ENCODE results near the gene AKAP8L. TPM values are rescaled to one million over a fixed set of nuclear protein-coding genes. Genes with fewer than 3 reads are reported as not detected.

Gene AKAP8L
- total RNA-seq, 2 donors from 2014 or later = 147 to 196 TPM

DNA sequence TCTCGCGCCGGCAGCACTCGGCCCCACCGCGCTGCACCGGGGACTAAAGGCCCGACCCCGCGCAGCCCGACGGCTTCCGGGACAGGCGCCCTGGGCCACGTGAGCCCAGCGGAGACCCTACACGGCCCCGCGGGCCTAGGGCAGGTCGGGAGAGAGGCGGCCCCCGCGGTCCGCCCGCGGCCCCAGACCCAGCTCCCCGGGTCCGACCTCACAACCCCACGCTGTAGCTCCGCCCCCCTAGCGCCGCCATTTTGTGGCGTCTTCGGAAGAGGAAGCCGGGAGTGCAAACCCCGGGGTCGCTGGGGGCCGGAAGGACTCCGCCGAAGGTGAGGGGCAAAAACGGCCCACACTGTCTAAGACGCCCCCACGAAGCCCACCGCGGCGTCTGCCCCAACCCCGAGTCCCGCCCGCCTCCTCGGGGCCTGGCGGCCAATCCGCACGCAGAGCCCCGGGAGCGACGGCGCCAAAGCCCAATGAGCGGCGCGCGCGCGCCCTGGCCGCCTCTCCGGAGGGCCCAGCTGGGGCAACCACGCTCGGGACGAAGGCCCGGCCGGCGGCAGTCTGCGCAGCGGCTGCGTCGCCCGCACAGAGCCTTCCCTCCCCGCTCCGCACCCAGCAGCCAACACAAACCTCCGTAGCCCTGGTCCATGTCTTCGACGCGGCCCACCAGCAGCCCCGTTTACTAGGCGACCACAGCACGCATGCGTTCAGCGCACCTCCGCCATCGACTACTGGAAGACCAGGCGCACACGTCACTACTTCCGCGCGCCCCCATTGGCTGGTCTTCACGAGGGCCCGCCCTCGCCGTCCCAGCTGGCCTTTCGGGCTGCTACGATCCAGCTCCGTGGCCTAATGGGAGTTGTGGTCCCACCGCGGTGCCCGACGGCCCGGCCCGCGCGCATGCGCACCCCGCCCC is 39.4 kb downstream of the AKAP8L start, which contains the start of gene AKAP8:
AKAP8 (minus strand) TSS at position 705 of the 916 bp plus-strand sequence; CDS start at position 649, 56 bp downstream.
- 0% methylated on average over 6 to 111 of the region's 111 CpGs for WGBS, 2 donors

DNA sequence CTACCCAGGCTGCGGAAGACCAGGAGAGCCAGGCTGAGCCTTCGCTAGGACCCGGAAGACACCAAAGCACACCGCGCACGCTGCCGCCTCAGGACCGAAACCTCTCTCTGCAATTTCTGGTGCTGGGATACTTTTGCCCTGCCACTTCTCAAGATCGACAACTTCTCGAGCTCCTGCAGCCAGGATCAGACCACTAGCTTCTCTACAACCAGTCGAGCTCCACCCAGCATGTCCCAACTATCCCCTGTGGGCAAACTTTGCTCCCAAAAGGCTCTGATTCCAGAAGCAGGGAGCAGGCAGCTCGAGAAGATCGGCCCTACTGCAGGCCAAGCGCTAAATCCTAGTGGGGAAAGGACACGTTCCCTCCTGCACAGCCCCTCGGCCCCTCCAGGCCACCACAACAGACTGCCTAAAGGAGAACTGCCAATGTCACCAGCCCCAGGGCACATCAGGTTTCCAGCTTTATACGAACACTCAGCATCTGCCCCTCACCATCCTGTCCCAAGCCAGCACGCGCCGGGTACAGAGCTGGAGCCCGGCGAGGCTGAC is 40.2 kb downstream of the AKAP8L start:
- no peaks in the 10 kb centered on the region for H3K27me3 ChIP-seq
- 0% methylated on average over 13 to 22 of the region's 22 CpGs for WGBS, 2 donors
- DNase-seq (peak; percentile 54 to 63 (median 59)), ATAC-seq (peak; percentile 15)
- no peaks in the 10 kb centered on the region for H3K9me3 ChIP-seq
- H3K4me1 ChIP-seq = peaks cover 47% of the 10 kb centered on the region
- no peaks in the 10 kb centered on the region for H3K36me3 ChIP-seq (replicated peaks in 1 of 2; ENCODE audit: insufficient read depth in 1 of 2, low read depth in 2 of 2)
- H3K27ac ChIP-seq = peak overlapping the region; percentile 88 to 98 (median 94)
- TF ChIP-seq POLR2A (IDR thresholded peaks at IDR 0.05) = no peak
- TF ChIP-seq, protein P1, sequence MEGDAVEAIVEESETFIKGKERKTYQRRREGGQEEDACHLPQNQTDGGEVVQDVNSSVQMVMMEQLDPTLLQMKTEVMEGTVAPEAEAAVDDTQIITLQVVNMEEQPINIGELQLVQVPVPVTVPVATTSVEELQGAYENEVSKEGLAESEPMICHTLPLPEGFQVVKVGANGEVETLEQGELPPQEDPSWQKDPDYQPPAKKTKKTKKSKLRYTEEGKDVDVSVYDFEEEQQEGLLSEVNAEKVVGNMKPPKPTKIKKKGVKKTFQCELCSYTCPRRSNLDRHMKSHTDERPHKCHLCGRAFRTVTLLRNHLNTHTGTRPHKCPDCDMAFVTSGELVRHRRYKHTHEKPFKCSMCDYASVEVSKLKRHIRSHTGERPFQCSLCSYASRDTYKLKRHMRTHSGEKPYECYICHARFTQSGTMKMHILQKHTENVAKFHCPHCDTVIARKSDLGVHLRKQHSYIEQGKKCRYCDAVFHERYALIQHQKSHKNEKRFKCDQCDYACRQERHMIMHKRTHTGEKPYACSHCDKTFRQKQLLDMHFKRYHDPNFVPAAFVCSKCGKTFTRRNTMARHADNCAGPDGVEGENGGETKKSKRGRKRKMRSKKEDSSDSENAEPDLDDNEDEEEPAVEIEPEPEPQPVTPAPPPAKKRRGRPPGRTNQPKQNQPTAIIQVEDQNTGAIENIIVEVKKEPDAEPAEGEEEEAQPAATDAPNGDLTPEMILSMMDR (IDR thresholded peaks at IDR 0.05) = no peak
- intact Hi-C loops (cut with DNase I) = loop anchor here (10.0 kb wide), 1 partner anchor 114 kb away; no protein-coding TSS in a partner anchor
- H3K4me3 ChIP-seq = peak overlapping the region; percentile 88 to 98

More for the DNA sequence above, 39.4 kb downstream of the AKAP8L start, which contains the start of gene AKAP8:
- Histone ChIP-seq H3K36me3 (replicated peaks in 1 of 2; ENCODE audit: insufficient read depth in 1 of 2, low read depth in 2 of 2) (no peaks in the 10 kb centered on the region), H3K9me3 (no peaks in the 10 kb centered on the region), H3K4me3 (peak within 1 kb of the TSS; percentile 88 to 98), H3K27ac (peak within 1 kb of the TSS; percentile 88 to 98 (median 94)), H3K4me1 (peaks cover 44% of the 10 kb centered on the region), H3K27me3 (no peaks in the 10 kb centered on the region)
- DNase-seq = peak; percentile 98 to 99 (median 99)
- TF ChIP-seq, protein P1 (IDR thresholded peaks at IDR 0.05) = no peak
- TF ChIP-seq POLR2A (IDR thresholded peaks at IDR 0.05) = peak; percentile 85 to 90 (median 89)
- peak; percentile 97 for ATAC-seq
- intact Hi-C loops (cut with DNase I) = loop anchor here (10.0 kb wide), 1 partner anchor 115 kb away; no protein-coding TSS in a partner anchor

DNA sequence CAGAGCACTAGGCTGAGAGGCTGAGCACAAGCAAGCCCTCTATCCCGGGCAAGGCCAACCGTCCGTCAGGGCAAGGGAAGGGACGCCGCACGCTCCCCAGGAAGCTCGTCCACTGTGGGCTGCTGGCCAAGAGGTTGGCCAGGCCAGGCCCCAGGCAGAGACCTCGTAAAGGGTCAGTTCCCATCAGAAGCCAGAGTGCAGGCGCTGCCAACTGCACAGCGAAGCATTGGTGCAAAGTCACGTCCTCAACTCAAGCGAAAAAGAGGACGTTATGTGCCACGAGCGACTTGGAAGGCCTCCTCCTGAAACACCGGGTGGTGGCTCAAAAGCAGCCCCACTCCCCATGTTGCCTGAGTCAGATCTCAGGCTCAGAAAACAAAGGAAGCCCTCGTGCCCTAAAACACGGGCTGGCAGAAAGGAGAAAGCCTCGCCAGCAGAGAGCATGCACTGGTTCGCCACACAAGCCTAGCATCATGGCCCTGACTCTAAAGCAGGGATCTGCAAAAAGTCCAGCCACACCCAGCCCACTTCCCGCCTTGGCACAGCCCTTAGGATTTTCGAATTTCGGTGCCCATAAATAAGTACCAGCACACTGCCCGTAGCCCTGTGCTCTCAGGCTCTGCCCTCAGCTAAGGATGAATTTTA is 43.9 kb downstream of the AKAP8L start:
- H3K4me3 ChIP-seq = no peak overlapping the region
- peak overlapping the region in 2 of 4 donors; percentile 6 to 38 for H3K27ac ChIP-seq
- H3K36me3 ChIP-seq (replicated peaks in 1 of 2; ENCODE audit: insufficient read depth in 1 of 2, low read depth in 2 of 2) = peaks cover 7 to 16% of the 10 kb centered on the region in 2 donors
- TF ChIP-seq, protein P1 (IDR thresholded peaks at IDR 0.05) = no peak
- TF ChIP-seq POLR2A (IDR thresholded peaks at IDR 0.05) = no peak
- no peaks in the 10 kb centered on the region for H3K27me3 ChIP-seq
- 70 to 77% methylated on average over 21 to 24 of the region's 24 CpGs for WGBS, 2 donors
- no peak for ATAC-seq
- intact Hi-C loops (cut with DNase I) = loop anchor here (10.0 kb wide), 1 partner anchor 110 kb away; no protein-coding TSS in a partner anchor
- no peaks in the 10 kb centered on the region for H3K9me3 ChIP-seq
- peaks cover 36% of the 10 kb centered on the region for H3K4me1 ChIP-seq
- peak in 1 of 4 donors; percentile 21 for DNase-seq

DNA sequence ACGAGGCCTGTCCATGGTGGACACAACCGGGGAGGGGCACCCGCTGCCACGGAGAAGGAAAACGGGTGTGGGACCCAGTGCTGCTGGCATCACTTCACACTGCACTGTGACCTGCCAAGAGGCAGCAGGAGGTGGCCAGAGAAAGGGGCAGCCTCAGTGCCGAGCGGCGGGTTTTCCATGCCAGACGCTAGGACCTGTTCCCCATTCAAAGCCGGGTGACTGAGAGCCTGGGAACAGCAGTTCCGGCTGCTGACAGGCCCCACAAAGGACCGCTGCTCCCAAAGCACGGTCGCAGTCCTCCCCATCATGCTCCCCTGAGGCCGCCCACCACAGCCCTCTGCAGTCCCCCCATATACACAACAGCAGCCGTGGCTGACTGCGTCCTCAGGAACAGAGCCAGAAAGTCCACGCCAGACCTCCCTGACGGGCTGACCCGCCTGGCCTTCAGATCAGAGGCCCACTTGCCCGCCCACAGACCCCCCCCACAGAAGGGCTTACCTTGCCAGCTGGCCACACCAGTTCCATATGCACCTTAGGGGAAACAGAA is 44.6 kb downstream of the AKAP8L start:
- ATAC-seq (no peak), DNase-seq (no peak)
- TF ChIP-seq, protein P1 (IDR thresholded peaks at IDR 0.05) = no peak
- no peak for TF ChIP-seq POLR2A (IDR thresholded peaks at IDR 0.05)
- Histone ChIP-seq H3K9me3 (no peaks in the 10 kb centered on the region), H3K36me3 (replicated peaks in 1 of 2; ENCODE audit: insufficient read depth in 1 of 2, low read depth in 2 of 2) (peaks cover 14 to 22% of the 10 kb centered on the region in 2 donors), H3K27ac (peak overlapping the region in 2 of 4 donors; percentile 6 to 38), H3K27me3 (no peaks in the 10 kb centered on the region), H3K4me1 (peaks cover 36% of the 10 kb centered on the region), H3K4me3 (no peak overlapping the region)
- intact Hi-C loops (cut with DNase I) = loop anchor here (10.0 kb wide), 1 partner anchor 109 kb away; no protein-coding TSS in a partner anchor
- 77 to 85% methylated on average over 8 to 21 of the region's 21 CpGs for WGBS, 2 donors
